Measurements from ENCODE around the gene C19orf53. TPM values are rescaled to one million over a fixed set of nuclear protein-coding genes. Genes with fewer than 3 reads are reported as not detected.

Gene C19orf53
- total and polyA plus RNA-seq, 9 of the 15 experiments (the other 6 are each of a cell fraction or from before 2014, with no cell fraction given): 98.5 to 441 (median 164) TPM

DNA sequence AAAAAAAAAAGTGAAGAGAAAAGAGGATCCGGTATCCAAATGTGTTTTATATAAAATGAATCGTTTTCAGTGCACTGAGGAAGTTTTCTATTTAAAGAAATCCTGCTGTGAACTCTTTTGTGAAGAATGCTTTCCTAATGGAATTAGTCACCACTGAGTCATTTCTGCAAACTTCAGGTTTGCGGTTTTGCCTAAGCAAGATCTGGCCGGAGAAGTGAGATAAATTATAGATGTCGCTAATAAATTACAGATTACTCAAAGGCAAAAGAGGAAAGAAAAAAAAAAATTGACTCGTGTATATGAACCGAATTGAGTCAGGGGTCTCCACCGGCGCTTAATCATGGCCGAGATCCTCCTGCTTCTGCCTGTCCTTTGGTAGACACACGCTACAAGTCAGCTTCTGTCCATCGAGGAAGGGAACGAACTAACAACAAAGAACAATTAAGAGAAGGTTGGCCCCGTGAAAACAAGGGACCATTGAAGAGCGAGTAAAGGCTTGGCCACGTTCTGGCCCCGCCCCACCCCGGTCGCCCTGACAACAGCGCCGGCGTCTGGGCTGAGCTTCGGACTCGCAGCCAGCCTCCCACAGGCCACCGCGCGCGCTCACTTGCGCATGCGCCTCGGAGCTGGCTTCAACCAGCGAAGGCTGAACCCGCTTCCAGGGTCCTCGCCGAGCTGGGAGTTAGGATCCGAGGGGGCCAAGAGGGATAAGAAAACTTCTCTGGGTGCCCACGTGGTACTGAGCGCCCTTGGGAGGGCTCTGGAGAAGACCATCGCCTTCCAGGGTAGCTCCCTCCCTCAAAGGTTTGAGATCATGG lies 42.9 kb upstream of the C19orf53 start (continued):
- TF ChIP-seq ZNF696 (CRISPR knock-in tag; conservative IDR thresholded peaks at IDR 0.05): no peak
- no peak for TF ChIP-seq ZNF717 (CRISPR knock-in tag; IDR thresholded peaks at IDR 0.05)
- TF ChIP-seq ZNF668 (CRISPR knock-in tag; IDR thresholded peaks at IDR 0.05): no peak
- TF ChIP-seq TAF15 (IDR thresholded peaks at IDR 0.05; ENCODE audit: low read depth, low read length): no peak
- no peak for TF ChIP-seq RBM25 (IDR thresholded peaks at IDR 0.05; ENCODE audit: low read depth, low read length, severe bottlenecking)
- peak; percentile 26 for TF ChIP-seq SAP30 (IDR thresholded peaks at IDR 0.05; ENCODE audit: borderline replicate concordance, insufficient read depth, low read depth, low read length, poor library complexity, severe bottlenecking)
- TF ChIP-seq BRD9 (IDR thresholded peaks at IDR 0.05; ENCODE audit: low read depth, partially characterized antibody): peak; percentile 82
- TF ChIP-seq DACH1 (IDR thresholded peaks at IDR 0.05; ENCODE audit: partially characterized antibody): peak; percentile 88
- TF ChIP-seq BDP1 (IDR thresholded peaks at IDR 0.05; ENCODE audit: insufficient read depth, insufficient read length): no peak
- TF ChIP-seq KLF16 (IDR thresholded peaks at IDR 0.05): no peak
- TF ChIP-seq HDAC8 (tag; IDR thresholded peaks at IDR 0.05): no peak
- 0 out of 2 replicates have a peak, but pooled peaks have one; percentile 35 for TF ChIP-seq ZSCAN29 (IDR thresholded peaks at IDR 0.05)
- TF ChIP-seq, protein P1, sequence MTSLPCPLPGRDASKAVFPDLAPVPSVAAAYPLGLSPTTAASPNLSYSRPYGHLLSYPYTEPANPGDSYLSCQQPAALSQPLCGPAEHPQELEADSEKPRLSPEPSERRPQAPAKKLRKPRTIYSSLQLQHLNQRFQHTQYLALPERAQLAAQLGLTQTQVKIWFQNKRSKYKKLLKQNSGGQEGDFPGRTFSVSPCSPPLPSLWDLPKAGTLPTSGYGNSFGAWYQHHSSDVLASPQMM (CRISPR knock-in tag; IDR thresholded peaks at IDR 0.05): no peak
- no peak for TF ChIP-seq ZNF551 (CRISPR knock-in tag; IDR thresholded peaks at IDR 0.05)
- no peak for TF ChIP-seq KLF6 (CRISPR knock-in tag; IDR thresholded peaks at IDR 0.05; ENCODE audit: borderline replicate concordance)
- TF ChIP-seq SMARCB1 (IDR thresholded peaks at IDR 0.05; ENCODE audit: insufficient read length, low read depth): no peak
- peak; percentile 49 for TF ChIP-seq CXXC5 (CRISPR knock-in tag; IDR thresholded peaks at IDR 0.05)
- no peak for TF ChIP-seq ETV6 (IDR thresholded peaks at IDR 0.05; ENCODE audit: borderline replicate concordance in 1 of 2, low read depth in 2 of 2, low read length in 1 of 2)
- no peak for TF ChIP-seq ETV6 (CRISPR knock-in tag; IDR thresholded peaks at IDR 0.05; ENCODE audit: borderline replicate concordance)
- TF ChIP-seq CBFB (CRISPR knock-in tag; IDR thresholded peaks at IDR 0.05): peak; percentile 45; the same call in 1 of the 2 replicates
- 0 out of 2 replicates have a peak, but pooled peaks have one; percentile 19 for TF ChIP-seq NCOR1 (IDR thresholded peaks at IDR 0.05)
- TF ChIP-seq, protein P2, sequence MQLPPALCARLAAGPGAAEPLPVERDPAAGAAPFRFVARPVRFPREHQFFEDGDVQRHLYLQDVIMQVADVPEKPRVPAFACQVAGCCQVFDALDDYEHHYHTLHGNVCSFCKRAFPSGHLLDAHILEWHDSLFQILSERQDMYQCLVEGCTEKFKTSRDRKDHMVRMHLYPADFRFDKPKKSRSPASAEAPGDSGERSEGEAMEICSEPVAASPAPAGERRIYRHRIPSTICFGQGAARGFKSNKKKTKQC (CRISPR knock-in tag; IDR thresholded peaks at IDR 0.05): no peak
- TF ChIP-seq, protein P3, sequence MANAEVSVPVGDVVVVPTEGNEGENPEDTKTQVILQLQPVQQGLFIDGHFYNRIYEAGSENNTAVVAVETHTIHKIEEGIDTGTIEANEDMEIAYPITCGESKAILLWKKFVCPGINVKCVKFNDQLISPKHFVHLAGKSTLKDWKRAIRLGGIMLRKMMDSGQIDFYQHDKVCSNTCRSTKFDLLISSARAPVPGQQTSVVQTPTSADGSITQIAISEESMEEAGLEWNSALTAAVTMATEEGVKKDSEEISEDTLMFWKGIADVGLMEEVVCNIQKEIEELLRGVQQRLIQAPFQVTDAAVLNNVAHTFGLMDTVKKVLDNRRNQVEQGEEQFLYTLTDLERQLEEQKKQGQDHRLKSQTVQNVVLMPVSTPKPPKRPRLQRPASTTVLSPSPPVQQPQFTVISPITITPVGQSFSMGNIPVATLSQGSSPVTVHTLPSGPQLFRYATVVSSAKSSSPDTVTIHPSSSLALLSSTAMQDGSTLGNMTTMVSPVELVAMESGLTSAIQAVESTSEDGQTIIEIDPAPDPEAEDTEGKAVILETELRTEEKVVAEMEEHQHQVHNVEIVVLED (CRISPR knock-in tag; IDR thresholded peaks at IDR 0.05): peak; percentile 40; the same call in 1 of the 2 replicates
- TF ChIP-seq PURB (CRISPR knock-in tag; IDR thresholded peaks at IDR 0.05; ENCODE audit: low read depth): no peak
- no peak for TF ChIP-seq ZNF384 (IDR thresholded peaks at IDR 0.05; ENCODE audit: low read depth, low read length)
- TF ChIP-seq NBN (IDR thresholded peaks at IDR 0.05; ENCODE audit: low read depth): no peak; the same call in 1 of the 2 replicates
- TF ChIP-seq HNRNPH1 (optimal IDR thresholded peaks at IDR 0.05; ENCODE audit: low read depth, low read length): no peak

All from K562 (cell line).